Measurements from ENCODE around the gene FBXL19. TPM values are rescaled to one million over a fixed set of nuclear protein-coding genes. Genes with fewer than 3 reads are reported as not detected.
"Not testable (repeated sequence)": the region's sequence is repeated elsewhere in the genome, so short reads cannot be mapped to it uniquely, and the experiment has no call there.

FBXL19 gene
- total RNA-seq, 2 experiments from 2014 or later = 16.1 to 34.8 TPM

DNA sequence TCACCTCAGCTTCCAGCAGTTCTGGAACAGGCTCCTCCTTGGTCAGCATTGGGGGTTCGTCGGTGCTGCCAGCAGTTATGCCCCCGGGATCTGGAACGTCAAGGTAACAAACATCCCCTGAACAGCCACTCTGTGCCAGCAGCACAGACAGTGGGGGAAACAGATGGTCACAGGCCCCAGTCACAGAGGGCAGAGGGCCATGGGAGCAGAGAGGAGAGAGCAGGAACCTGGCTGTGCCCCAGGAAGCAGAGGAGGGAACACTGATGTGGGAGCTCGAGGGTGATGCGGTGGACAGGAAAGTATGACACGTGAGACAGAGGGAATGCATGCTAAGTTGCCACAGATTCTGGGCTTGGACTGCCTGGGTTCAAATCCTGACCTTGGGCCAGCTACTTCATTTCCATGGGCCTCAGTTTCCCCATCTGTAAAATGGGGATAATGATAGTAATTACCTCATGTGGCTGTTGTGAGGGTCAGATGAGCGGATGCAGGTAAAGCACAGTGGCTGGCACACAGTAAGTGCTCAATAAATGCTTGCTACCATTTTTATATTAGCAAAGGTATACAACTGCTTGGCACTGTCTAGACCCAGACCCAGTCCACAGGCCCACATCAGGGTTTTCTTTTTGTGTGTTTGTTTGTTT is 34.4 kb upstream of the FBXL19 start:
- ChIA-PET CTCF (ENCODE audit: unreplicated experiment) (no interaction called here), POLR2A (interaction anchor here (1.0 kb wide), 1 partner anchor 12 kb away, joined by 4 read pairs; no protein-coding TSS in a partner anchor)
- H2AFZ ChIP-seq (ENCODE audit: low read length) = no peak overlapping the region
- no peak overlapping the region for H3K27ac ChIP-seq (ENCODE audit: low read depth, low read length, poor library complexity, severe bottlenecking)
- TF ChIP-seq EZH2phosphoT487 (IDR thresholded peaks at IDR 0.05; ENCODE audit: borderline replicate concordance, low read depth, low read length) = no peak
- TF ChIP-seq, protein P1, sequence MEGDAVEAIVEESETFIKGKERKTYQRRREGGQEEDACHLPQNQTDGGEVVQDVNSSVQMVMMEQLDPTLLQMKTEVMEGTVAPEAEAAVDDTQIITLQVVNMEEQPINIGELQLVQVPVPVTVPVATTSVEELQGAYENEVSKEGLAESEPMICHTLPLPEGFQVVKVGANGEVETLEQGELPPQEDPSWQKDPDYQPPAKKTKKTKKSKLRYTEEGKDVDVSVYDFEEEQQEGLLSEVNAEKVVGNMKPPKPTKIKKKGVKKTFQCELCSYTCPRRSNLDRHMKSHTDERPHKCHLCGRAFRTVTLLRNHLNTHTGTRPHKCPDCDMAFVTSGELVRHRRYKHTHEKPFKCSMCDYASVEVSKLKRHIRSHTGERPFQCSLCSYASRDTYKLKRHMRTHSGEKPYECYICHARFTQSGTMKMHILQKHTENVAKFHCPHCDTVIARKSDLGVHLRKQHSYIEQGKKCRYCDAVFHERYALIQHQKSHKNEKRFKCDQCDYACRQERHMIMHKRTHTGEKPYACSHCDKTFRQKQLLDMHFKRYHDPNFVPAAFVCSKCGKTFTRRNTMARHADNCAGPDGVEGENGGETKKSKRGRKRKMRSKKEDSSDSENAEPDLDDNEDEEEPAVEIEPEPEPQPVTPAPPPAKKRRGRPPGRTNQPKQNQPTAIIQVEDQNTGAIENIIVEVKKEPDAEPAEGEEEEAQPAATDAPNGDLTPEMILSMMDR (conservative IDR thresholded peaks at IDR 0.05; ENCODE audit: low read length) = no peak
- H3K4me2 ChIP-seq (ENCODE audit: low read length) = no peak overlapping the region
- H3K9me2 ChIP-seq (ENCODE audit: insufficient read depth, low read length) = no peaks in the 10 kb centered on the region
- H3K4me1 ChIP-seq (ENCODE audit: insufficient read depth, low read length, poor library complexity, severe bottlenecking) = peaks cover 12% of the 10 kb centered on the region
- H3K4me3 ChIP-seq (ENCODE audit: low read depth, low read length, poor library complexity, severe bottlenecking) = no peak overlapping the region
- no peaks in the 10 kb centered on the region for H3K79me2 ChIP-seq (ENCODE audit: insufficient read depth, low read depth, low read length)
- H4K20me1 ChIP-seq (ENCODE audit: insufficient read depth, low read length) = no peaks in the 10 kb centered on the region
- H3K36me3 ChIP-seq (ENCODE audit: insufficient read depth, low read length) = peaks cover 34% of the 10 kb centered on the region
- intact Hi-C loops (cut with micrococcal nuclease; ENCODE audit: unreplicated experiment) = no loop called here
- H3K9me3 ChIP-seq (ENCODE audit: low read length) = no peaks in the 10 kb centered on the region
- no TSS peak for BruUV-seq (replicated peaks)
- no peak for DNase-seq (ENCODE audit: low spot score)

DNA sequence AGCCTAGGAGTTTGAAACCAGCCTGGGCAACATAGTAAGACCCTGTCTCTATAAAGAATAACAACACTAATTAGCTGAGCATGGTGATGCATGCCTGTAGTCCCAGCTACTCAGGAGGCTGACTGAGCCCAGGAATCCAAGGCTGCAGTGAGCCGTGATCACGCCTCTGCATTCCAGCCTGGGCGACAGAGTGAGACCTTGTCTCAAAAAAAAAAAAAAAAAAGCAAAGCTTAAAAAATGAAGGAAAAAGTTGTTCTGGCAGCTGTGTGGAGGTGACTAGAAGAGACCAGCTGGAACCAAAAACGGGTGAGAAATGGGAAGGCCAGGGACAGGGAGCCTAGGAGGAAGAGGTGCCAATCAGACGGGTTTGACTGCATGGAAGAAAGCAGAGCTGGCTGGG is 33.7 kb upstream of the FBXL19 start:
- POLR2A ChIA-PET = no interaction called here
- Histone ChIP-seq H4K20me1 (ENCODE audit: insufficient read depth, low read length) (no peaks in the 10 kb centered on the region), H3K4me1 (ENCODE audit: insufficient read depth, low read length, poor library complexity, severe bottlenecking) (peaks cover 19% of the 10 kb centered on the region), H3K9me2 (ENCODE audit: insufficient read depth, low read length) (no peaks in the 10 kb centered on the region), H3K4me2 (ENCODE audit: low read length) (no peak overlapping the region), H3K9me3 (ENCODE audit: low read length) (no peaks in the 10 kb centered on the region), H3K4me3 (ENCODE audit: low read depth, low read length, poor library complexity, severe bottlenecking) (no peak overlapping the region), H3K36me3 (ENCODE audit: insufficient read depth, low read length) (peaks cover 27% of the 10 kb centered on the region), H3K27ac (ENCODE audit: low read depth, low read length, poor library complexity, severe bottlenecking) (no peak overlapping the region), H3K79me2 (ENCODE audit: insufficient read depth, low read depth, low read length) (no peaks in the 10 kb centered on the region), H2AFZ (ENCODE audit: low read length) (no peak overlapping the region)
- no TSS peak for BruUV-seq (replicated peaks)
- intact Hi-C loops (cut with micrococcal nuclease; ENCODE audit: unreplicated experiment) = loop anchor here (5.0 kb wide), 1 partner anchor 47 kb away; no protein-coding TSS in a partner anchor
- DNase-seq (ENCODE audit: low spot score) = no peak
- TF ChIP-seq EZH2phosphoT487 (IDR thresholded peaks at IDR 0.05; ENCODE audit: borderline replicate concordance, low read depth, low read length) = no peak
- TF ChIP-seq, protein P1 (conservative IDR thresholded peaks at IDR 0.05; ENCODE audit: low read length) = no peak
- CTCF ChIA-PET (ENCODE audit: unreplicated experiment) = no interaction called here

DNA sequence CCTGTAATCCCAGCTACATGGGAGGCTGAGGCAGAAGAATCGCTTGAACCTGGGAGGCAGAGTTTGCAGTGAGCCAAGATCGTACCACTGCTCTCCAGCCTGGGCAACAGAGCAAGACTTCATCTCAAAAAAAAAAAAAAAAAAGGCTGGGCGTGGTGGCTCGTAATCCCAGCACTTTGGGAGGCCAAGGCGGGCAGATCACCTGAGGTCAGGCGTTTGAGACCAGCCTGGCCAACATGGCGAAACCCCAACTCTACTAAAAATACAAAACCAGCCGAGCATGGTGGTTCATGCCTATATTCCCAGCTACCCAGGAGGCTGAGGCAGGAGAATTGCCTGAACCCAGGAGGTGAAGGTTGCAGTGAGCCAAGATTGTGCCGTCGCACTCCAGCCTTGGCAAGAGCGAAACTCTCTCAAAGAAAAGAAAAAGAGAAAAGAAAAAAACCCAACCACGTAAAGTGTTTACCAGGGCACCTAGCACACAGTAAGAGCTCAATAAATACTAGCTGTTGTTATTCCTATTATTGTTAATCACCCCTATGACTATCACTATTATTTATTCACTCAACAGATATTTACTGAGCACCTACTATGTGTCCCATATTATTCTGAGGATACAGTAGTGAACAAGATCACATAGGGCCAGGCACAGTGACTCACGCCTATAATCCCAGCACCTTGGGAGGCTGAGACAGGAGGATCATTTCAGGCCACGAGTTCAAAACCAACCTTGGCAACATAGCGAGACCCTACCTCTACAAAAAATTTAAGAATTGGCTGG is 32.1 kb upstream of the FBXL19 start:
- POLR2A ChIA-PET = interaction anchor here (0.6 to 1.9 kb wide), 5 partner anchors 11 to 551 kb away, joined by 3 to 9 read pairs (median 3); partner anchors contain the start of gene ZNF843

More for the DNA sequence above, 32.1 kb upstream of the FBXL19 start:
- peaks cover 27% of the 10 kb centered on the region for H3K4me1 ChIP-seq (ENCODE audit: insufficient read depth, low read length, poor library complexity, severe bottlenecking)
- H2AFZ ChIP-seq (ENCODE audit: low read length); H3K79me2 ChIP-seq (ENCODE audit: insufficient read depth, low read depth, low read length); H3K9me2 ChIP-seq (ENCODE audit: insufficient read depth, low read length); CTCF ChIA-PET (ENCODE audit: unreplicated experiment); DNase-seq (ENCODE audit: low spot score); H3K4me3 ChIP-seq (ENCODE audit: low read depth, low read length, poor library complexity, severe bottlenecking); H3K27ac ChIP-seq (ENCODE audit: low read depth, low read length, poor library complexity, severe bottlenecking); BruUV-seq (replicated peaks); H4K20me1 ChIP-seq (ENCODE audit: insufficient read depth, low read length); H3K9me3 ChIP-seq (ENCODE audit: low read length); H3K4me2 ChIP-seq (ENCODE audit: low read length): not testable (repeated sequence)
- peaks cover 13% of the 10 kb centered on the region for H3K36me3 ChIP-seq (ENCODE audit: insufficient read depth, low read length)
- intact Hi-C loops (cut with micrococcal nuclease; ENCODE audit: unreplicated experiment) = loop anchor here (5.0 kb wide), 1 partner anchor 49 kb away; no protein-coding TSS in a partner anchor

All from OCI-LY7 (cell line).